ENCODE results near the gene TBC1D13. TPM values are rescaled to one million over a fixed set of nuclear protein-coding genes. Genes with fewer than 3 reads are reported as not detected.
"Not testable (repeated sequence)": the region's sequence is repeated elsewhere in the genome, so short reads cannot be mapped to it uniquely, and the experiment has no call there.

TBC1D13 gene
- total RNA-seq, 1 experiment from 2014 or later = 2.0 TPM

GRCh38 chr9:128774804-128775203 lies 12.2 kb upstream of the TBC1D13 start:
- no peaks in the 10 kb centered on the region for H3K27me3 ChIP-seq
- no peak for DNase-seq
- H3K36me3 ChIP-seq = no peaks in the 10 kb centered on the region
- no peak overlapping the region for H3K4me3 ChIP-seq
- H3K9me3 ChIP-seq = peaks cover 7% of the 10 kb centered on the region

GRCh38 chr9:128780093-128780492 lies 7.0 kb upstream of the TBC1D13 start:
- peaks cover 15% of the 10 kb centered on the region for H3K9me3 ChIP-seq
- DNase-seq, H3K4me3 ChIP-seq, H3K27me3 ChIP-seq, H3K36me3 ChIP-seq: not testable (repeated sequence)

DNA sequence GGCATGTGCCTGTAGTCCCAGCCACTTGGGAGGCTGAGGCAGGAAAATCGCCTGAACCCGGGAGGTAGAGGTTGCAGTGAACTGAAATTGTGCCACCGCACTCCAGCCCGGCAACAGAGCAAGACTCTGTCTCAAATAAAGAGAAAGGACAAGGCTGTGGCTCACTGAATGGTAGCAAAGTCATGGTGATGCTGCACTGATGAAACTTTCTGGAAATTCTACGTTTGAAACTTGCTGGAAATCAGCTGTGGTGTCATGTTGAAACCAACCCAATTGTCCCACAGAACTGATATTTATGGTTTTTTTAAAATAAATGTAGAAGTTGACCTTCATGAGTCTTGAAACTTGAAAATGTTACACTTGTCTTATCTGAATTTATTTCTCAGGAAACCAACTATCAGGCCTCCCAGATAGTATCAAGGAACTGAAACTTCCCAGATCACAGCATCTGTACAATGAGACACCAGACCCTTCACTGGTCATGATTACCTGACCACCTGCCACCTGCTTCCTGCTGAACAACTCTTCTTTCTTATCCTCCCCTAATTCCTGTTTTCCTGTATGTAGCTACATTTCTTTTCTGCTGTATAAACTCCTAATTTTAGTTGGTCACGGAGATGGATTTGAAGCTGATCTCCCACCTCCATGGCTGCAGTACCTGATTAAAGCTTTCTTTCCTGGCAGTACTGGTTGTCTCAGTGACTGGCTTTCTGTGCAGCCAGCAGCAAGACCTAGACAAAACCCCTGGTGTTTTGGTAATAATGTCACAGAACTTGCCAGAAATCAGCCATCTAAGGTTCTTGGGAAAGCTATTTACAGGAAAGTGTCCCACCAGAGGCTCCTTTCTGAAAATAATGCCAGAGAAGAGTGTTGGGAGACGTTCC lies 5.6 kb upstream of the TBC1D13 start:
- no peaks in the 10 kb centered on the region for H3K36me3 ChIP-seq
- H3K27me3 ChIP-seq = no peaks in the 10 kb centered on the region
- H3K4me3 ChIP-seq = no peak overlapping the region
- DNase-seq = no peak
- H3K9me3 ChIP-seq = peaks cover 9% of the 10 kb centered on the region; the same call in 1 of the 2 replicates

DNA sequence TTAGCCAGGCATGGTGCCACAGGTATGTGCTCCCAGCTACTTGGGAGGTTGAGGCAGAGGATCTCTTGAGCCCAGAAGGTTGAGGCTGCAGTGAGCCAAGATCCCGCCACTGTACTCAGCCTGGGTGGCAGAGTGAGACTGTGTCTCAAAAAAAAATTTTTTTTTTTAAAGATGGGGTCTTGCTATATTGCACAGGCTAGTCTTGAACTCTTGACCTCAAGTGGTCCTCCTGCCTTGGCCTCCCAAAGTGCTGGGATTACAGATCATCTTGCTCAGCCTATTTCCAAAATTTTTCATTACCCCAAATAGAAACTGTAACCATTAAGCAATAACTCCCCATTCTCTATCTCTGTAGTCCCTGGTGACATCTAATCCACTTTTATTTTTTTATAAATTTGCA lies 4.4 kb upstream of the TBC1D13 start:
- no peaks in the 10 kb centered on the region for H3K27me3 ChIP-seq
- no peaks in the 10 kb centered on the region for H3K36me3 ChIP-seq
- peaks cover 9% of the 10 kb centered on the region; the same call in 1 of the 2 replicates for H3K9me3 ChIP-seq
- no peak for DNase-seq
- H3K4me3 ChIP-seq = no peak overlapping the region

DNA sequence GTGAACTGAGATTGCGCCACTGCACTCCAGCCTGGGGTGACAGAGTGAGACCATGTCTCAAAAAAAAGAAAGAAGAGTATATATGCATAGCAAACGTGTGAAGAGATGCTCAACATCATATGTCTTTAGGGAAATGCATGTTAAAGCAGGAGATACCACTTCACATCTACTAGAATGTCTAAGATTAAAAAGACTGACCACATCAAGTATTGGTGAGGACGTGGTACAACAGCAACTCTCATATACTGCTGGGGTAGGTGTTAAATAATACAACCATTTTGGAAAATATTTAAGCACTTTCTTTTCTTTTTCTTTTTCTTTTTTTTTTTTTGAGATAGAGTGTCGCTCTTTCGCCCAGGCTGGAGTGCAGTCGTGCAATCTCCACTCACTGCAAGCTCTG lies 1.6 kb upstream of the TBC1D13 start:
- Histone ChIP-seq H3K9me3 (peaks cover 9% of the 10 kb centered on the region; the same call in 1 of the 2 replicates), H3K27me3 (no peaks in the 10 kb centered on the region), H3K4me3 (no peak overlapping the region), H3K36me3 (no peaks in the 10 kb centered on the region; the same call in none of the 2 replicates)
- DNase-seq = no peak

- Histone ChIP-seq H3K4me3 (peak overlapping the region; percentile 85), H3K27me3 (no peaks in the 10 kb centered on the region), H3K9me3 (no peaks in the 10 kb centered on the region), H3K36me3 (peaks cover 10% of the 10 kb centered on the region)
- DNase-seq = no peak
Observed at GRCh38 chr9:128787659-128788058, 606 bp downstream of the TBC1D13 start.

- no peaks in the 10 kb centered on the region for H3K9me3 ChIP-seq
- H3K27me3 ChIP-seq = no peaks in the 10 kb centered on the region
- H3K4me3 ChIP-seq = no peak overlapping the region
- H3K36me3 ChIP-seq = peaks cover 12% of the 10 kb centered on the region
- no peak for DNase-seq
Observed at GRCh38 chr9:128788445-128788844, 1.4 kb downstream of the TBC1D13 start.

DNA sequence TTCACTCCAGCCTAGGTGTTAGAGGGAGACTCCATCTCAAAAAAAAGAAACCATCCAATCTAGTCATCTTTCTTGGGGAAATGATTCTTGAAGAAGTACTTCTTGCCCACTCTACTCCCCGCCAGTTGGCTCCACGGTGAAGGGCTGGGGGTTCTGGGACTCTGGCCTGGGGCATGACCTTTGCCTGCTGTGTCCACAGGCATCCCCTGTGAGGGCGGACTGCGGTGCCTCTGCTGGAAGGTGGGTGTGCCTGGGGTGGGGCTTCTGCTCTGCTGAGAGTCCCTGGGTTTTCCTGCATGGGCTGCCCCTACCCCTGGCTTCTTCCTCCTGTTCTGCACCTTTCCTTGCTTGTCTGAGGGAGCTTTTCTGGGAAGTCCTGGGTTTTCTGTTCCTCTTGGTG lies 3.5 kb downstream of the TBC1D13 start:
- Histone ChIP-seq H3K27me3 (no peaks in the 10 kb centered on the region), H3K36me3 (peaks cover 12% of the 10 kb centered on the region), H3K4me3 (no peak overlapping the region), H3K9me3 (no peaks in the 10 kb centered on the region)
- no peak for DNase-seq

DNA sequence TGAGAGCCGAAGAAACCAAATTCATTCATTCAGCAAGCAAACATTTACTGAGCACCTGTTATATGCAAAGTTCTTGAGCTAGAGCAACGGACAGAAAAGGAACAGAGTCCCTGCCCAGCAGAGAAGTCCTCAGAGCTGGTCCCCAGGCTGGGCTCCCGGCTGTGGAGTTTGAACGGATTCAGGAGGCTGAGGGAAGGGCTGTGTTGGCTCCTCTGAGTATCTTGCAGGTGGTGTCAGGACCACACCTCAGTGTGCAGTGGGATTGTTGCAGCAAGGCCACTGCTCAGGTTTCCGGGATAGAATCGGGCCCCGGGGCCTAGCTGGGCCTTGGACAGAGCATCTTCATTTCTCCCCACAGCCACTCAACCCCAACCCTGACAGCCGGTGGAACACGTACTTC lies 5.1 kb downstream of the TBC1D13 start:
- DNase-seq = no peak
- Histone ChIP-seq H3K27me3 (no peaks in the 10 kb centered on the region), H3K4me3 (no peak overlapping the region), H3K9me3 (no peaks in the 10 kb centered on the region), H3K36me3 (peaks cover 18% of the 10 kb centered on the region)

DNA sequence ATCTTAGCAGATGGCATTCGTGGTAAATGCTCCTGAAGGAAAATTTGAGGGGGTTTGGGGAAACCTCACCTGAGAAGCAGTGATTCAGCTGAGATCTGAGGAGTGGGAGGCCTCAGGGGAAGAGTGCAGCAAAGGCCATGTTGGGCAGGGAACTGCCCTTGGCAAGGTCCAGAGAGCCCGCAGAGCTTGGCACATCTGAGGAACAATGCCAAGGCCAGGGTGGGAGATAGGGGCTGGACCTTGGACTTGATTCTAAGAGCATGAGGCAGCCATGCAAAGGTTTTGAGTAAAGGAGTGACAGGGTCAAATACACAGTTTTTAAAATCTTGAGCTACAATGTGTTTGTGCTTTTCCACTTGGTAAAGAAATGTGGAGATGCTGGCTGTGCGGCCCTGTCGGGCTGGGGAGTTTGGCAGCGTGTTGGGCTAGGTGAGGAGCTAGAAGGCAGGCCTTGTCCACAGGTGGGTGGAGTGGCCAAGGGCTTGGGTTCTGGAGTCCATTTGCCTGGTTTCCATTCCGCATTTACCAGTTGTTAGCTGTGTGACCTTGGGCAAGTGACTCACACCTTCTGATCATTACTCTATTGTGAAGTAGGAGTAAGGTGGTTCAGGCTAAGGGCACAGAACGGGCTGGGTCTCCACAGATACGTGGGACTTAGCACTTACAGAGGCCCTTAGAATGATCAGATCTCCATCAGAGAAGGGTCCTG lies 6.1 kb downstream of the TBC1D13 start:
- H3K27me3 ChIP-seq = no peaks in the 10 kb centered on the region
- DNase-seq = no peak
- no peak overlapping the region for H3K4me3 ChIP-seq
- H3K9me3 ChIP-seq = no peaks in the 10 kb centered on the region
- peaks cover 18% of the 10 kb centered on the region for H3K36me3 ChIP-seq

DNA sequence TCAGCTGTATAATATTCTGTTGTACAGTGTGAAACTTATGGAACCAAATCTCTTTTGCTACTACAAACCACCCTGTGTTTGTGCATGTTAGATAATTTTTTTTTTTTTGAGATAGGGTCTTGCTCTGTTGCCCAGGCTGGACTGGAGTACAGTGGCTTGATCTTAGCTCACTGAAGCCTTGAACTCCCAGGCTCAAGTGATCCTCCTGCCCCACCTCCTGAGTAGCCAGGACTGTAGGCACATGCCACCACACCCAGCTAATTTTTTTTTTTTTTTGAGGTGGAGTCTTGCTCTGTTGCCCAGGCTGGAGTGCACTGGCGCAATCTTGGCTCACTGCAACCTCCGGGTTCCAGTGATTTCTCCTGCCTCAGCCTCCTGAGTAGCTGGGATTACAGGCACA lies 7.9 kb downstream of the TBC1D13 start:
- H3K4me3 ChIP-seq, H3K9me3 ChIP-seq, DNase-seq, H3K27me3 ChIP-seq: not testable (repeated sequence)
- peaks cover 27% of the 10 kb centered on the region for H3K36me3 ChIP-seq

DNA sequence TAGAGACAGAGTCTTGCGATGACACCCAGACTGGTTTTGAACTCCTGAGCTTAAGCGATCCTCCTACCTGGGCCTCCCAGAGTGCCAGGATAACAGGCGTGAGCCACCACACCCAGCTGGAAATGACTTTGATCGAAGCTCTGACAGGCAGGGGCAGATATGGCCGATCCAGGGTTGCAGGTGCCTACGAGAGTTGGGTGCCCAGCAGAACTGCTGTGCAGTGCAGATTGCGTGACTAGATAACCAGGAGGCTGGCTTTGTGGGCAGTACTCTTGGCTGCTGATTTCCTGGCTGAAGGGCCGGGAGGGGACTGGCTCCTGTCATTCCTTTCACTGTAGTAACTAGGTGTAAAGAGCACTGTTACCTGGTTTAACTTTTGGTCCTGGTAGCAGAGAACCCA lies 11.8 kb downstream of the TBC1D13 start:
- DNase-seq = no peak
- no peak overlapping the region for H3K4me3 ChIP-seq
- H3K9me3 ChIP-seq = no peaks in the 10 kb centered on the region
- H3K36me3 ChIP-seq = peaks cover 18% of the 10 kb centered on the region
- H3K27me3 ChIP-seq = no peaks in the 10 kb centered on the region

DNA sequence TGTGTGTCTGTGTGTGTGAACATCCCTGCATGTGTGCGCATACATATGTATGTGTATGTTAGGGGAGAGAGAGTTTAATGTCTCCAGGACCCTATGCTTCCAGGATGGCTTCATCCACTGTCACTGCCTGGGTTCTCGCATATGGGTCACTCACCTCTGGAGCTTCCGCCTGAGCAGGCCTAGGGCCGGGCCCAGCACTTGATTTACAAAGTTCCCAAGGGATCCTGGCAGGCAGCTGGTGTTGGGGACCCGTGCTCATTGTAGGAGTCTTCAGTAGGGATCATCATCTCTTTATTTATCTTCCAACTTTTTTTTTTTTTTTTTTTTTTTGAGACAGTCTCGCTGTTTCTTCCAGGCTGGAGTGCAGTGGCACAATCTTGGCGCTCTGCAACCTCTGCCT lies 13.0 kb downstream of the TBC1D13 start:
- H3K36me3 ChIP-seq = peaks cover 18% of the 10 kb centered on the region
- H3K9me3 ChIP-seq = no peaks in the 10 kb centered on the region
- no peaks in the 10 kb centered on the region for H3K27me3 ChIP-seq
- no peak for DNase-seq
- no peak overlapping the region for H3K4me3 ChIP-seq

- no peaks in the 10 kb centered on the region for H3K9me3 ChIP-seq
- DNase-seq = no peak
- no peaks in the 10 kb centered on the region for H3K27me3 ChIP-seq
- peaks cover 19% of the 10 kb centered on the region for H3K36me3 ChIP-seq
- no peak overlapping the region for H3K4me3 ChIP-seq
Observed at GRCh38 chr9:128802482-128802881, 15.4 kb downstream of the TBC1D13 start.

- no peak for DNase-seq
- no peaks in the 10 kb centered on the region for H3K9me3 ChIP-seq
Observed at GRCh38 chr9:128805661-128806060, 18.6 kb downstream of the TBC1D13 start.

GRCh38 chr9:128807827-128808226 lies 20.8 kb downstream of the TBC1D13 start:
- Histone ChIP-seq H3K36me3 (peaks cover 7% of the 10 kb centered on the region), H3K9me3 (no peaks in the 10 kb centered on the region), H3K27me3 (no peaks in the 10 kb centered on the region), H3K4me3 (no peak overlapping the region)
- DNase-seq = no peak

More at GRCh38 chr9:128805661-128806060, 18.6 kb downstream of the TBC1D13 start:
- Histone ChIP-seq H3K36me3 (peaks cover 10% of the 10 kb centered on the region), H3K27me3 (no peaks in the 10 kb centered on the region), H3K4me3 (no peak overlapping the region)

GRCh38 chr9:128808543-128808942 lies 21.5 kb downstream of the TBC1D13 start:
- no peak overlapping the region for H3K4me3 ChIP-seq
- H3K36me3 ChIP-seq = peaks cover 7% of the 10 kb centered on the region
- H3K9me3 ChIP-seq = no peaks in the 10 kb centered on the region
- no peak for DNase-seq
- no peaks in the 10 kb centered on the region for H3K27me3 ChIP-seq

All from MG63 (cell line).